CD4-positive, alpha-beta T cell treated with Interleukin-21 for 1 hour (primary cell): ENCODE data around the gene ACSF2.

Experiments used
- DNase-seq: peaks from one replicate; pipeline ENCODE4 v3.0.0-alpha.2; 2020

ACSF2 gene

DNA sequence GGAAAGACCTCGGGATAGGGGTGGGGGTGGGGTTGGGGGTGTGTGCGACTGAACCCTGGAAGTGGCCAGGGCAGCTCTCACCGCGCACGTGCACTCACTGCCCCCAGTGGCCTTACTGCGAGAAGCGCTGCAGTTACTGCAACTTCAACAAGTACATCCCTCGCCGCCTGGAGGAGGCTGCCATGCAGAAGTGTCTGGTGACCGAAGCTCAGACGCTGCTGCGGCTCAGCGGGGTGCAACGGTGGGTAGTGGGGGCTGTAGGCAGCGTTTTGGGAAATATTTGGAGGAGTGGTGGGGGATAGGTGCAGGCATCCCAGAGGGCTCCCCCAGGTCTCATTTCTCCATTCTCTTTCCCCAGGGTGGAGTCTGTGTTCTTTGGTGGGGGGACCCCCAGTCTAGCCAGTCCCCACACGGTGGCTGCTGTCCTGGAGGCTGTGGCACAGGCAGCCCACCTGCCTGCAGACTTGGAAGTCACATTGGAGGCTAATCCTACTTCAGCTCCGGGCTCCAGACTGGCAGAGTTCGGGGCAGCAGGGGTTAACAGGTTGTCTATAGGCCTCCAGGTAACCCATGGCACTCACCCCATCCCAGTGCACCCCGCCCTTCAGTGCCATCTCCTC is 53.6 kb downstream of the ACSF2 start:
- peak; percentile 73 for DNase-seq

DNA sequence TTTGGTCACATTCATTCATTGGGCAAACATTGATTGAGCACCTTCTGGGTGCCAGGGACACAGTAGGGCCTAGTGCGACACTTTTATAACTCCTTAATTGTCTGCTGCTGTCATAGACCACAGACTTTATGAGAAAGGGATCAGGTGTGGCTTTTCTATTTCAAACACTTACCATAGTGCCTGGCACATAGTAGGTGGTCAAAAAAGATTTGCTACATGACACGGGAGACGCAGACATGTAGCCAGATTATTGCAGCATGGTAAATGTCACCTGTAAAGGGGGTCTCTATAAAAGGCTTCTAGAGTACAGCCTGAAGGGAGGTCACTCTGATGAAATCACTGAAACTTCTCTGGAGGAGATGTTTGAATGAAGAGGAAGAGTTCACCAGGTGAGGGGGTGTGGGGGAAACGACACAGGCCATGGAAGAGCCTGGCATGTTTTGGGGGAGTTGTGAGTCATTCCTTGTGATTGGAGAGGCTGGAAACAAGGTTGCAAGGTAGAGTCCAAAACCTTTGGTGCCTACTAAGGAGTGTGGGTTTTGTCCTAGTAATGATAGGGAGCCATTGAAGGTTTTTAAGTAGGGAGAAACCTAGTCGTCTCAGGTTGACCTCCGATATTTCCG is 54.2 kb downstream of the ACSF2 start:
- DNase-seq = no peak

DNA sequence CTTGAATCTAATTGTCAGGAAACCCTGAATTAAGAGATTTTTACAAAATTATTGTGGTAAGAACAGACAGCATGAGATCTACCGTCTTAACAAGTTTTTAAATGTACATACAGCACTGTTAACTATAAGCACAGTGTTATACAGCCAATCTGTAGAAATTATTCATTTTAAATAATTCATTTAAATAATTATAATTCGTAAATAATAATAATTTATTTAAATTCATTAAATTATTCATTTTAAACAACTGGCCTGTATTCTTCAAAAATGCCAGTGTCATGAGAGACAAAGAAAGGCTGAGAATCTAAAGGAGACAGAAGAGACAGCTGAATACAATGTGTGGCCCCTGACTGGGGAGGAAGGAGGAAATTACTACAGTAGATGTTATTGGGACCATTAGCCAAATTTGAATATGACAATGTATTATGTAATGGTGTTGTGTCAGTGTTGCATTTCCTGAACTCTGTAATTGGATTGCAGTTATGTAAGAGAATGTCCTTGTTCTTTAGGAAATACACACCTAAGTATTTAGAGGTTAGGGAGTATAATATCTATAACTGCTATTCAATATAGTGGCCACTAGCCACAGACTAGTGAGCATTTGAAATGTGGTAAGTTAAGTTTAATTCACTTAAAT is 55.0 kb downstream of the ACSF2 start:
- no peak for DNase-seq

DNA sequence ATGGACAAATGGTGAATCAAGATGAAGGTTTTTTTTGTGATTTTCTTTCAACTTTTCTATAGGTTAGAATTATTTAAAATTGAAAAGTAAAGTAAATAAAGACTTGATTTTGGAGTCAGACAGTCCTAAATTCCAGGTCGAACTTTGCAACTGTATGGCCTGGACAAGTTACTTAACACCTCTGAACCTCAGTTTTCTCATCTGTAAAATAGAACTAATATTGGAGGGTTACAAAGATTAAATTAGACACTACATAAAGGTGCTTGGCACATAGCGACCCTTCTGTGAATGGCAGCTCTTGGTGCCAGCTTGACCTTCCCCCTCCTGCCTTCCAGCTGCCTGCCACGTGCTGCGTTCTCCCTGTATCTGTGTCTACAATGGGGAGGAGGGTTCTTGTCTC is 55.6 kb downstream of the ACSF2 start:
- DNase-seq = no peak

DNA sequence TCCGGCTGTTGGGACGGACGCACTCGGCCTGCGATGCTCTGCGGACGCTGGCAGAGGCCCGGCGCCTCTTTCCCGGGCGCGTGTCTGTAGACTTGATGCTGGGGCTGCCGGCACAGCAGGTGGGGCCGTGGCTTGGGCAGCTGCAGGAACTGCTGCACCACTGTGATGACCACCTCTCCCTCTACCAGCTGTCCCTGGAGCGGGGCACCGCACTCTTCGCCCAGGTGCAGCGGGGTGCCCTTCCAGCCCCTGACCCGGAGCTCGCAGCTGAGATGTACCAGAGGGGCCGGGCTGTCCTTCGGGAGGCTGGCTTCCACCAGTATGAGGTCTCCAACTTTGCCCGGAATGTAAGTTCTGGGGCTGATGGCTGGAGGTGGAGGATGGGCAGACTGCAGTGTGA is 56.1 kb downstream of the ACSF2 start:
- DNase-seq = no peak

DNA sequence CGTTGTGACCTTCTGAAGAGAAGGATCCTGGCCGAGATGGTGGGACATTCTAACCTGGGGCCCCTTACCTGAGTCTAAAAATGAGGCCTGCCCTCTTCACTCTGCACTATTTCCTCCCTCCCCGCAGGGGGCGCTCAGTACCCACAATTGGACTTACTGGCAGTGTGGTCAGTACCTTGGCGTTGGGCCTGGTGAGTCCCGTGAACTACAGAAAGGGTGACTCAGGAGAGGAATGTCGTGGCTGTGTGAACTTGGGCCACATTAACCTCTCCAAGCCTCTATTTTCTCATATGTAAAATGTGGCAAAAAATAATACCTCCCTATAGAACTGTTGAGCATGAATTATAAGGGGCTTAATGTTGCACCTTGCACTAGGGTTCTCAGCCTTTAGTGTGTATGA is 56.5 kb downstream of the ACSF2 start:
- DNase-seq = peak; percentile 77

DNA sequence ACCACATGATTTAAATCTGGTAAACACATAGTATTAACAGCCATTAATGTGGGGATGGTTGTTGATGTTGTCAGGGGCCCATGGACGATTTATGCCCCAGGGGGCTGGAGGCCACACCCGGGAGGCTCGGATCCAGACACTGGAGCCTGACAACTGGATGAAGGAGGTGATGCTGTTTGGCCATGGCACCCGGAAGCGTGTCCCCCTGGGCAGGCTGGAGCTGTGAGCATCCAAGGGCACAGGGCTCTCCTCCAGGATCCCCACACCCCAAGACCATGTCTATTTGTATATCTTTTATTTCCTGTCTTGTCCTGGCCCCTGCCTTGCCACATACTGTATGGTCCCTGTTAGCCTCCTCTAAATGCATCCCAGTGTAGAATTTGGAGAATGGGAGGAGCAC is 57.2 kb downstream of the ACSF2 start:
- no peak for DNase-seq

DNA sequence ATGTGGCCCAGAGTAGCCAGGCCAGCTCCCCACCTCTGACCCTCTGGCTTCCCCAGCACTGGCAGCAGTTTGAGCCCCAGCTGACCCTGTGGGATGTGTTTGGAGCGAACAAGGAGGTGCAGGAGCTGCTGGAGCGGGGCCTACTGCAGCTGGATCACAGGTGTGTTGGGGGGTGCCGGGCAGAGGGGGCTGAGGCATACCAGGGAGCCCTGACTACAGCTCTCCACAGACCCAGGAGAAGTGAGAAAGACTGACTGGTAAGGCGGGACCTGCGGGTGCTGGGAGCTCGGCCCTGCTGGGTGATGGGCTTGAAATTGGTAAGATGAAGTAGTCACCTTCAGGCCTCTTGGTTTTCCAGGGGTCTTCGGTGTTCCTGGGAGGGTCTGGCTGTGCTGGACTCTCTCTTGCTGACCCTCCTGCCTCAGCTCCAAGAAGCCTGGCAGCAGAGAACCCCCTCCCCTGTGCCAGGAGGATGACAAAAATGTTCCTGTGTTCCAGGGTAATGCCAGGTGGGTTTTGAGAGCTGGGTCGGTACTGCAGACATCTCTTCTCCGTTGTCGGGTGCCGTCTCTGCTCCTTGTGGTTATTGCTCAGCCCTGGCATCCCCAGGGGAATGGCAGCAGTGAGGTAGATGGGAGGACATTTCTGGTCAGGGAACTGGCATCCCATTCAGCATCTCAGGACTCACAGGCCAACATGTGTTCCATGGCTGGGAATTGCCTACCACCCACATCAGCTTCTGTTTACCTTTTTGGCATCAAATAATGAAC is 58.6 kb downstream of the ACSF2 start:
- DNase-seq = no peak

DNA sequence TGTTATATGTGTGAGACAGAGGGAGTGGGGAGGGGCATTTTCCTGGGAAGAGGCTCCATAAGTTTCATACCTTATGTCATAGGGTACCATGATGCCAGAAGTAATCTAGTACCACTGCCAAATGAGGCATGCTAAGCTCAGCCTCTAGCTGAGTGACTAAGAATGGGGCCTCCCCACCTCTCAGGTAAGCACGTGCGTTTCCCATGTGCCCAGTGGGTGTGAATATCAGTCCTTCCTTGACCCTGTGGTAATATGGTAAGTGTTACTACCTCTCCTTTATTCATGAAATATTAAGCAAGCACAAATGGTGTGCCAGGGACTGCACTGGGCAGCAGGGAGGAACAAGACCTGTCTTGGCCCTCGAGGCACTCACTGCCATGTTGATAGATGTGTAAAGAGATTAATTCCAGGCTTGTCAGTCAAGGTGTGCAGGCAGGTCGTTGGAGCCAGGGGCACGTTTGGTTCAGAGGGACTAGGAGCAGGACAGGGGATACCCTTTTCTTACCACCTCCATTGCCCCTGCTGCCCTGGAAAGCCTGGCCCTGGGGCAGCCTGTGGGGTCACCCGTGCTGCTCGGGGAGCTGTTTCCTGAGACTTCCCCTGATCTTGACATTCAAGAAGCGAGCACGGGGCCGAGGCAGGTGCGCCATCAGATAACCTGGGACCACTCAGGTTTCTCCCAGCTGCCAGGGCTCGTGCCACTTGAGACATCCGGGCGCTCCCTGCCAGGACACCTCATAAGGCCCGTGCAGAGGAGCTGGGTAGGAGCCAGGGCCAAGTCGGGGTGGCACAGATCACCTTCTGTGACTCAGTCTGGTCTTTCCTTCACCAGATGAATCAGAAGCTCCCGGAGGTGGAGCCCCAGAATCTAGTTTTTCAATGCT is 61.4 kb downstream of the ACSF2 start:
- no peak for DNase-seq

DNA sequence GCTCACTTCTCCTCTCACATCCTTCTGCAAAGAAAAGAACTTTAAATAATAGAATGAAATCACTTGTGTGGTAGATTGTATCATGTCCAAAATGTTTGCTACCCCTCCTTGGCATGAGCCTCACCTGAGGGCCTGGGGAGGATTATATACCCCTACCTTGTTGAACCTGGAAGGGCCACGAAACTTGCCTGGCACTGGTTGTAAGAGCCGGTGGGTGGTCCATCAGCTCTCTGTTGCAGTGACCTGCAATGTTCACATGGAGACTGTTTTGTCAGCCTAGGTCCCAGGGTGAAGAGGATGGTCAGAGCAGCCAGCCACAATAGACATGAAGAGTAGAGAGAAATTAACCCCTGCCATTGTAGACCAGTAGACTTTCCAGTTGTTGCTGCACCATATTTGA is 62.9 kb downstream of the ACSF2 start:
- DNase-seq = no peak

DNA sequence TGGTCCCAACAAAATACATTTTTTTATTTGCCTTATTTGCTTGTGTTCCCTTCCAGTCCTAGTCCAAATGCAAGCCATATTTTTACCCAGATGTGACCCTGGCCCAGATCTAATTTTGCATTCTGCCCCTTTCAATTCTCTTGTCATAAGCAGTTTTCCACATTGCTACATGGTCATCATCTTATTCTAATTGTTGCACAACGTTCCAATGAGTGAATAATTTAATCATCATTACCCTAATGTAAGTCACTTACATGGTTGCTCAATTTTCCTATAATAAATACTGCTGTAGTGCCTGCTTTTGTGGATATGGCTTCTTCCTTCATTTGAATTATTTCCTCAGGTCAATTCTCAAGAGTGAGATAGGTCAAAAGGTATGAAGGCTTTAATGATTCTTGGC is 65.5 kb downstream of the ACSF2 start:
- no peak for DNase-seq

DNA sequence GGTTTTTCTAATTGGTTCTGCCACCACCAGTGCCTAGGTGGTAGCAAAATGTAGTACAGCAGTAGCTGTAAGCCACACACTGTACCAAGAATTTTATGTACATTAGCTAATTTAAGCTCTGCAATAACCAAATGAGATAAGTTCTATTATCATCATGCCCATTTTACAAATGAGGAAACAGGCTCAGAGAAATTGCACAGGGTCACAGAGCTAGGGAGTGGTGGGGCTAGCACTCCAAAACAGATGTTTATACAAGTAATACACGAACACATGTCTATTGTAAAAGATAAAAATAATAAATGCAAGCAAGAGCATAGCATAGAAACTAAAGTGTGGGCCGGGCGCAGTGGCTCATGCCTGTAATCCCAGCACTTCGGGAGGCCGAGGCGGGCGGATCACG is 66.2 kb downstream of the ACSF2 start:
- DNase-seq = no peak

DNA sequence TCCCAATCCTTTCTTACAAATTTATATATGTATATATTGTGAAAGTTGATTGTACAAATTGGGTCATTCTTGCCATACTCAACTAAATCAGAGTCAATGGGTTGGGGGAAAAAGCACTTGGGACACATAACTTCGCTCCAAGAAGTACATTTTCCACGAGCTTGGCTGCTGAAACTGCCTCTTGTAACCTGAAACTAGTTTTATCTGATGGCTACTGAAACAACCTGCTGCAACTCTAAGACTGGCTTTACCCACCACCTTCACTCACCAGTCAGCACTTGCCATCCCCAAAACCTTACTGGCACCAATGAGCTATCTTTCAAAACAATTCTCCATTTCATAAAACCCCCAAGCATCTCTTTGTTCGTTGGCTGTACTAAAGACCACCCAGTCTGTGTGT is 67.7 kb downstream of the ACSF2 start:
- DNase-seq = no peak

DNA sequence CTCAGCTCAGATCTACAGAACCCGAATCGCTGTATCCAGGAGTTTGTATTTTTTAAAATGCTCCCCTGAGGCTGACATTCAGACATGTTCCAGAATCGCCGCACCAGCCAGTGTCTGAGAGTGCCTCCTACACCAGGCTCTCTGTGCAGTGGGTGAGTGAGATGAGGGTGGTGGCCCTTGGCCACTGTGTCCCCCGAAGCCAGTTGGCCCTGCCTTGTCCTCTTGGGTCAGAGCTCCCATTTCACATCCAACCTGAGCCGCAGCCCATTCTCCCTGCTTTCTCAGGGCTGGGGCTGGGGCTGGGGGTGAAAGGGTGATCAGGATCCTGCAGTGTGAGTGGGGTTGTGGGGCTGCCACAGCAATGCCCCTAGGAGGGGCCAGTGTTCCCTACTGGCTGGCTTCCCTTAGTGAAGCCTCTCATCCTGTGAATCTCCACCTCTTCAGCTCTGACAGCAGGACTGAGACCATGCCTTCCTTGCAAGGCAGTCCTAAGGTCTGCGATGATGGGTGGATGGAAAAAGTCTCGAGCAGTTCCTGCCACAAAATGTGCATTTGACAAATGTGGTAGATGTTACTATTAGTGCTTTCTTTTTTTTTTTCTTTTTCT is 69.3 kb downstream of the ACSF2 start:
- no peak for DNase-seq

DNA sequence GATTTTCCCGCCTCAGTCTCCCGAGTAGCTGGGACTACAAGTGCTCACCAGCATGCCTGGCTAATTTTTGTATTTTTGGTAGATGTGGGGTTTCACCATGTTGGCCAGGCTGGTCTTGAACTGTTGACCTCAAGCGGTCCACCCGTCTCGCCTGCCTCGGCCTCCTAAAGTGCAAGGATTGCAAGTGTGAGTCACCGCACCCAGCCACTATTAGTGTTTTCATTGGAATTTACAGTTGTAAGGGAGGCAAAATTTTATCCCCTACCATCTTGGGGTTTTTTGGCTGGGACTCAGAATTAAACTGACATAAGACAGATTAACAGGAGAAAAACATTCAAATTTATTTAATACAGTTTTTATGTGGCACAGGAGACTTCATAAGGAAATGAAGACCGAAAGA is 69.9 kb downstream of the ACSF2 start:
- no peak for DNase-seq

DNA sequence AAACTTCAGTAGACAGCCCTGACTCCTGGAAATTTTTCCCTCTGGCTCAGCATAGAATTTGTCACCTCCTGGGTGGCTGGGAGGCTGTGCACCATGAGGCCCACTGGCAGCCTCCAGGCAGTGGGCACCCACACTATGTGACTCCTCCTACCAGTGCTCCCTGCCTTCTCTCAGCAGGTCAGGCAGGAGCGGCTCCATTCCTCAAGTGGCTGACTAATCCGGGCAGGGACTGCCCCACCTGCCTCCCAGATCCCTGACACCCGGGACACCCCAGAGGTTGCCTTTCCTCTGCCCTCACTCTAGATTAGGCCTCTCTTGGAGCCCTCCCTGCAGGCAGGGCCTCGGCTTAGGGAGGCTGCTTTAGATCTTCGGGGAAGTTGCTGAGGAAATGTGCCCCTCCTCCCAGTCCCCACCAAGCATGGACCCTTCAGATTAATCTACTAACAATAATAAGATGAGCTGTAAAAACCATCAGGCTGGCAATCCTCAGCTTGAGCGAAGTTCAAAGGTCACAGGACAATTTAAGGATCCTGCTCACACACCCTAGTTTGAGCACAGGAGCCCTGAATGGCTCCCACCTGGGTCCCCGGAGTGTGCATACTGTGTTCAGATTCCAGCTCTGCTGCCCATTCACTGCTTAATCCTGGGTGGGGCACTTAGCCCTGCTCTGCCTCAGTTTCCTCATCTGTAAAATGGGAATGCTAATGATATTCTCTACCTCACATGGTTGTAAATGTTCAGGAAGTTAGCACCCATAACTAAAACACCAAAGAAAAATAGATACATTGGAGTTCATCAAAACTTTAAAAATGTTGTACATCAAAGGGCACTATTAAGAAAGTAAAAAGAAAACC is 72.2 kb downstream of the ACSF2 start:
- DNase-seq = no peak

DNA sequence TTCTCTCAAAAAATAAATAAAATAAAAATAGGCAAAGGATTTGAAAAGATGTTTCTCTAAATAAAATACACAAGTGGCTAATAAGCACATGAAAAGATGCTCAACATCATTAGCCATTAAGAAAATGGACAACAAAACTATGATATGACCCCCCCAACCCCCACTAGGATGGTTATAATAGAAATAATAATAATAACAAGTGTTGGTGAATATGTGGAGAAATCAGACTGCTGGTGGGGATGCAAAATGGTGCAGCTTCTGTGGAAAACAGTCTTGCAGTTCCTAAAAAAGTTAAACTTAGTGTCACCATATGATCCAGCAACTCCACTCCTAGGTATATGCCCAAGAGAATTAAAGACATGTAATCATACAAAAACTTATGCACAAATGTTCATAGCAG is 73.3 kb downstream of the ACSF2 start:
- no peak for DNase-seq

DNA sequence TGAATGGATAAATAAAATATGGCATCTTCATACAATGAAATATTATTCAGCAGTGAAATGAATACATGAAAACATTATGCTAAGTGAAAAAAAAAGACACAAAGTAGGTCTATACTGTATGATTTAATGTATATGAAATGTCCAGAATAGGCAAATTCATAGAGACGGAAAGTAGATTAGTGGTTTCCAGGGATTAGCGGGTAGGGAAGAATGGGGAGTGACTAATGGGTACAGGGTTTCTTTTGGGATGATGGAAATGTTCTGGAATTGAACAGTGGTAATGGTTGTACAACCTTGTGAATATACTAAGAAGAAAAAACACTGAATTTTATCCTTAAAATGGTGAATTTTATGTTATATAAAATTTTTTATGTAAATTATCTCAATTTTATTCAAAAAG is 73.7 kb downstream of the ACSF2 start:
- DNase-seq = no peak

DNA sequence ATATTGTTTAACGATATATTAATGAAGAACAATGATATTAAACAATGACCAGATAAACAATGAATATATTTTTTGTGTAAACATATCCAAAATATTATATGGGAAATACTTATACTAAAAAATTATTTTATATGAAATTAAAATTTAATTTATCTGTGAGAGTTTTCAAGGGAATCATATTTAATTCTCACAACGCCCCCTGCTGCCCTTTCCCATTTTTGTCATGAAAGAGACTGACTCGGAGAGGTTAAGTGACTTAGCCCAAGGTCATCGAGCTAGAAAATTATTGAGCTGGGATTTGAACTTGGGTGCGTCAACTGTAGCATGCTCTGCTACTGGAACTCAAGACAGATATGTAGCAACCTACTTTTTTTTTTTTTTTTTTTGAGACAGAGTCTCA is 75.0 kb downstream of the ACSF2 start:
- DNase-seq = peak; percentile 43

DNA sequence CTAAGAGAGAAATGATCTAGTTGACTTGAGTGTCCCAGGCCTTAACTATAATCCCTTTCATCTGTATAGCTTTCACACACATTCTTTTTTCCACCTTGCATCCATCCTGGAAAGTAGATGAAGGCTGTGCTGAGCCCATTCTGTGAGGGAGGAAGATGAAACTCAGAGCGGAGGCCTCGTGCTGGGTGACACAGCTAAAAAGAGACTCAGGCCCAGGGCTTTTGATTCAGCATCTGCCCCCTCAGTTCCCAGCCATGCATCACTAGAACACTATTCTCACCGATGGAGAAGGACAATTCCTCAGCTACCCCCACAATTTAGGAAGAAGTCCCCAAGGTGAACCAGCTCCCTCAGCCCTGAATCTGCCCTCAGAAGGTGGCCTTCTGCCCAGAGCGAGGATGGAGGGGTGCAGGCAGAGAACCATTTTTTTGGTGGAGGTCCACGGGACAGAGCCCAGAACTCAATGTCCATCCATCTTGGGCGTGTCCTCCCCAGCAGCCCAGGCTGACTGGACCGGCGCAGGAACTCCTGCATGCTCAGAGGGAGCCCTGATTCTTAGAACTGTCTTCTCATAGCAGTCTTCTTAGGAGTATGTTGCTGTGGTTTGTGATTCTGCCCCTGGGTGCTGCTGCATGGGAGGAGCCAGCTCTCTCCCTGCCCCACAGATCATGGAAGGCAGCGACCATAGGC is 76.4 kb downstream of the ACSF2 start:
- no peak for DNase-seq

DNA sequence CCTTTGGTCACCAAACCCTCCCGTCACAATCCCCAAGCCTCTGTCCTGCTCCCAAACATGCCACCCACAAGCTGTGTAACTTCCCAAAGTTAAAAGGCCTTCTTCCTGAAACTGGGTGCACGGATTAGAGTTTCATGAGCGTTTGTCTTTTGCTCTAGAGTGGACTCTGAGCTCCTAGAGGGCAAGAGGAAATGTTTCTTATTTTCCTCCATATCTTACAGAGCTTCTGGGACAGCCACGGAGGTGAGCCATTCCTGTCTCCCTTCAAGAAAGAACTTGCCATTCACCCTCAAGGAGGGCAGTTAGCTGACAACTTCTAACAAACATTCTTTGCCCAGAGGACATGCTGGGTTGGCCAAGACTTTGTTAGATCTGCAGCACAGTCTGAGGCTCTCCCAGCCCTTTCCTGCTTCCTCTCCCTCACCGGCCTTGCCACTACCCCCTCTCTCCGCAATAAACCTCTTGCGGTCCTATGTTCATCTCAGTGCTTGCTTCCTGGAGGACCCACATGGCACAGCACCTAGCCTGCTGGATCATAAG is 79.6 kb downstream of the ACSF2 start:
- DNase-seq = no peak
